Ishikawa (cell line): ENCODE measurements around the gene ZBED5.

Experiments
- CEBPB ChIP-seq: IDR thresholded peaks from 2 replicates; pipeline ENCODE4 v1.6.1; 2012
- EP300 ChIP-seq: IDR thresholded peaks from 2 replicates; pipeline ENCODE4 v1.6.1; 2012; ENCODE audit warnings: borderline replicate concordance
- FOXM1 ChIP-seq: IDR thresholded peaks from 2 replicates; pipeline ENCODE4 v1.6.1; 2012; ENCODE audit warnings: low read depth, borderline replicate concordance
- NFIC ChIP-seq: IDR thresholded peaks from 2 replicates; pipeline ENCODE4 v1.6.1; 2012
- TAF1 ChIP-seq: IDR thresholded peaks from 2 replicates; pipeline ENCODE4 v1.6.1; 2012; ENCODE audit warnings: low read depth, mild to moderate bottlenecking
- USF1 ChIP-seq: IDR thresholded peaks from 2 replicates; pipeline ENCODE4 v1.6.1; 2012
- YY1 ChIP-seq: IDR thresholded peaks from 2 replicates; pipeline ENCODE4 v1.6.1; 2012; ENCODE audit warnings: low read depth
- TF ChIP-seq, protein P1 (sequence below): IDR thresholded peaks from 2 replicates; pipeline ENCODE4 v1.6.1; 2012

- TF ChIP-seq NFIC (no peak), EP300 (no peak), YY1 (no peak), USF1 (no peak), FOXM1 (no peak), CEBPB (no peak), TAF1 (no peak)
- TF ChIP-seq, protein P1, sequence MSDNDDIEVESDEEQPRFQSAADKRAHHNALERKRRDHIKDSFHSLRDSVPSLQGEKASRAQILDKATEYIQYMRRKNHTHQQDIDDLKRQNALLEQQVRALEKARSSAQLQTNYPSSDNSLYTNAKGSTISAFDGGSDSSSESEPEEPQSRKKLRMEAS = no peak
These were observed 38.6 kb upstream of the ZBED5 start for GRCh38 chr11:10896493-10896892.
